ENCODE measurements around the gene FER. TPM values are rescaled to one million over a fixed set of nuclear protein-coding genes. Genes with fewer than 3 reads are reported as not detected.

FER gene
- polyA plus RNA-seq, 1 experiment: 19.0 TPM

GRCh38 chr5:109145139-109145538, 397.4 kb downstream of the FER start:
- Histone ChIP-seq H3K9me3 (ENCODE audit: control insufficient read depth, insufficient read depth, low read length) (no peaks in the 10 kb centered on the region), H3K4me3 (ENCODE audit: low read depth, low read length) (no peak overlapping the region), H3K27me3 (ENCODE audit: control insufficient read depth, insufficient read depth, low read length) (no peaks in the 10 kb centered on the region), H3K27ac (ENCODE audit: low read depth, low read length) (no peak overlapping the region)
- POLR2A ChIA-PET: no interaction called here
- DNase-seq (ENCODE audit: low read depth, low spot score): no peak
- no peak for TF ChIP-seq CTCF (IDR thresholded peaks at IDR 0.05; ENCODE audit: low read depth, low read length)
- CTCF ChIA-PET: interaction anchor here (0.8 kb wide), 1 partner anchor 503 kb away, joined by 3 read pairs; no protein-coding TSS in a partner anchor

GRCh38 chr5:109146591-109146990, 398.9 kb downstream of the FER start:
- Histone ChIP-seq H3K9me3 (ENCODE audit: control insufficient read depth, insufficient read depth, low read length) (no peaks in the 10 kb centered on the region), H3K4me3 (ENCODE audit: low read depth, low read length) (no peak overlapping the region), H3K27ac (ENCODE audit: low read depth, low read length) (no peak overlapping the region), H3K27me3 (ENCODE audit: control insufficient read depth, insufficient read depth, low read length) (no peaks in the 10 kb centered on the region)
- no peak for TF ChIP-seq CTCF (IDR thresholded peaks at IDR 0.05; ENCODE audit: low read depth, low read length)
- POLR2A ChIA-PET: interaction anchor here (0.6 kb wide), 1 partner anchor 262 kb away, joined by 3 read pairs; no protein-coding TSS in a partner anchor
- DNase-seq (ENCODE audit: low read depth, low spot score): no peak
- CTCF ChIA-PET: no interaction called here

- Histone ChIP-seq H3K27me3 (ENCODE audit: control insufficient read depth, insufficient read depth, low read length) (no peaks in the 10 kb centered on the region), H3K27ac (ENCODE audit: low read depth, low read length) (no peak overlapping the region), H3K4me3 (ENCODE audit: low read depth, low read length) (no peak overlapping the region), H3K9me3 (ENCODE audit: control insufficient read depth, insufficient read depth, low read length) (no peaks in the 10 kb centered on the region)
- POLR2A ChIA-PET: interaction anchor here (0.7 kb wide), 1 partner anchor 237 kb away, joined by 3 read pairs; no protein-coding TSS in a partner anchor
- TF ChIP-seq CTCF (IDR thresholded peaks at IDR 0.05; ENCODE audit: low read depth, low read length): no peak
- no peak for DNase-seq (ENCODE audit: low read depth, low spot score)
- CTCF ChIA-PET: no interaction called here
Measured at GRCh38 chr5:109152565-109152964, 404.9 kb downstream of the FER start.

GRCh38 chr5:109155625-109156024, 407.9 kb downstream of the FER start:
- no peak overlapping the region for H3K27ac ChIP-seq (ENCODE audit: low read depth, low read length)
- POLR2A ChIA-PET: no interaction called here

DNA sequence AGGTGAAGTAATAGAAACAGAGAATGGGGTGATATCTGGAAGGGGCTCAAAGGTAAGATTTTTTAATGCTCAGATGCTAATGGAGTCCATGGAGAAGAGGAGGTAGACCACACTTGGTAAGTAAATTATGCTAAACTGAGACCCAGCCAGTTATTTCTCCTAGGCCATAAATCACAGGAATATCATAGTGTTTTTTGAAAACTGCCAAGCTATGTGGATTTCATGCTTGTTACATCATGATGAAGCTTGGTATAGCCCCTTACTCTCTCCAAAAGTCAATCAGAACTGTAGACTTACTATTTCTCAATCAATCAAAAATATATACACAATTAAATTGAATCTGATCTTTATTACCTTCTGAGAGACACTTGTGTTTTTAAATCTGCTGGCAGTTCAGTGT, 409.2 kb downstream of the FER start:
- ChIA-PET CTCF (no interaction called here), POLR2A (no interaction called here)
- DNase-seq (ENCODE audit: low read depth, low spot score): no peak

More at GRCh38 chr5:109155625-109156024, 407.9 kb downstream of the FER start:
- Histone ChIP-seq H3K4me3 (ENCODE audit: low read depth, low read length) (no peak overlapping the region), H3K9me3 (ENCODE audit: control insufficient read depth, insufficient read depth, low read length) (no peaks in the 10 kb centered on the region), H3K27me3 (ENCODE audit: control insufficient read depth, insufficient read depth, low read length) (no peaks in the 10 kb centered on the region)
- DNase-seq (ENCODE audit: low read depth, low spot score): no peak
- no peak for TF ChIP-seq CTCF (IDR thresholded peaks at IDR 0.05; ENCODE audit: low read depth, low read length)
- CTCF ChIA-PET: no interaction called here

More for the DNA sequence above, 409.2 kb downstream of the FER start:
- no peak for TF ChIP-seq CTCF (IDR thresholded peaks at IDR 0.05; ENCODE audit: low read depth, low read length)
- Histone ChIP-seq H3K27me3 (ENCODE audit: control insufficient read depth, insufficient read depth, low read length) (no peaks in the 10 kb centered on the region), H3K9me3 (ENCODE audit: control insufficient read depth, insufficient read depth, low read length) (no peaks in the 10 kb centered on the region), H3K4me3 (ENCODE audit: low read depth, low read length) (no peak overlapping the region), H3K27ac (ENCODE audit: low read depth, low read length) (no peak overlapping the region)

All from AG04450 (cell line).